K562 (cell line): ENCODE results near the gene OPA3. TPM values are rescaled to one million over a fixed set of nuclear protein-coding genes. Genes with fewer than 3 reads are reported as not detected.

Source experiments
- ARID3A ChIP-seq: IDR thresholded peaks from 2 replicates; pipeline ENCODE4 v1.6.1; 2012; ENCODE audit warnings: low read depth, low read length, improper control_type of control experiment, borderline replicate concordance
- ATF7 ChIP-seq: fragments of 450-650 bp; IDR thresholded peaks from 2 replicates; pipeline ENCODE4 v1.7.1; 2014; ENCODE audit warnings: mild to moderate bottlenecking, moderate library complexity
- CREBBP ChIP-seq: IDR thresholded peaks from one replicate; pipeline ENCODE4 v1.6.1; 2012; ENCODE audit warnings: low read depth, mild to moderate bottlenecking, control low read depth, inconsistent platforms, low read length
- EP300 ChIP-seq: IDR thresholded peaks from 2 replicates; pipeline ENCODE4 v1.6.1; 2012; ENCODE audit warnings: low read length, improper control_type of control experiment
- GATA2 ChIP-seq: sonication (generic); formaldehyde crosslinking; IDR thresholded peaks from 2 replicates; pipeline ENCODE4 v1.4.0; 2020; ENCODE audit warnings: mild to moderate bottlenecking, missing genetic modification reagents
- MEF2A ChIP-seq: IDR thresholded peaks from 2 replicates; pipeline ENCODE4 v1.6.1; 2011; ENCODE audit warnings: low read depth, mild to moderate bottlenecking, low read length, moderate library complexity; ENCODE audit not compliant: control insufficient read depth
- MLX ChIP-seq, 2 experiments: fragments of 450-650 bp in 1 of 2; sonication (generic) in 1 of 2; formaldehyde crosslinking; conservative IDR thresholded peaks; 2 replicates each; pipeline versions ENCODE4 v1.4.0 to v1.8.1; 2020 to 2022; ENCODE audit warnings: mild to moderate bottlenecking in 1 of 2, missing genetic modification reagents in 1 of 2
- MTF1 ChIP-seq: fragments of 250-450 bp; sonication (Bioruptor Pico); IDR thresholded peaks from 2 replicates; pipeline ENCODE4 v1.9.0; 2021; ENCODE audit warnings: moderate library complexity, mild to moderate bottlenecking, inconsistent platforms, borderline replicate concordance
- NFRKB ChIP-seq: fragments of 450-650 bp; IDR thresholded peaks from 2 replicates; pipeline ENCODE4 v1.6.1; 2016; ENCODE audit warnings: low read depth
- PBX2 ChIP-seq, 2 experiments: IDR thresholded peaks in 1 of 2; conservative IDR thresholded peaks in 1 of 2; 2 replicates each; pipeline ENCODE4 v1.6.1; 2016; ENCODE audit warnings: low read depth in 2 of 2, mild to moderate bottlenecking in 1 of 2, missing compliant biosample characterization in 1 of 2, missing genetic modification characterization in 1 of 2, moderate library complexity in 1 of 2
- POLR2H ChIP-seq: IDR thresholded peaks from 2 replicates; pipeline ENCODE4 v1.6.1; 2016; ENCODE audit warnings: missing genetic modification characterization, low read depth, mild to moderate bottlenecking, control low read depth, missing compliant biosample characterization, moderate library complexity
- SETDB1 ChIP-seq: IDR thresholded peaks from one replicate; pipeline ENCODE4 v1.6.1; 2012; ENCODE audit warnings: low read length, control low read depth, inconsistent platforms
- TFE3 ChIP-seq: fragments of 450-650 bp; formaldehyde crosslinking; IDR thresholded peaks from 2 replicates; pipeline ENCODE4 v1.4.0; 2020; ENCODE audit warnings: mild to moderate bottlenecking, mixed read lengths
- TOE1 ChIP-seq, 2 experiments: fragments of 450-650 bp in 1 of 2; sonication (generic) in 1 of 2; formaldehyde crosslinking in 1 of 2; IDR thresholded peaks; 2 replicates each; pipeline versions ENCODE4 v1.7.1 to v1.8.0; 2016 to 2022; ENCODE audit warnings: borderline replicate concordance in 2 of 2, mild to moderate bottlenecking in 2 of 2, antibody characterized with exemption in 1 of 2, inconsistent platforms in 1 of 2, low read depth in 1 of 2, missing genetic modification reagents in 1 of 2, moderate library complexity in 1 of 2
- XRCC5 ChIP-seq: fragments of 200-400 bp; formaldehyde crosslinking; IDR thresholded peaks from 2 replicates; pipeline ENCODE4 v1.6.1; 2017; ENCODE audit warnings: low read depth, mild to moderate bottlenecking, low read length
- ZNF277 ChIP-seq: fragments of 250-450 bp; sonication (Bioruptor Pico); IDR thresholded peaks from 2 replicates; pipeline ENCODE4 v1.8.0; 2022; ENCODE audit warnings: inconsistent platforms, mild to moderate bottlenecking, moderate library complexity, borderline replicate concordance
- ZNF707 ChIP-seq: fragments of 250-450 bp; sonication (Bioruptor Pico); conservative IDR thresholded peaks from 2 replicates; pipeline ENCODE4 v1.8.0; 2022; ENCODE audit warnings: inconsistent platforms, mild to moderate bottlenecking, moderate library complexity
- polyA plus RNA-seq, 8 experiments: library from polyadenylated mRNA; depleted of rRNA in 4 of 8; stranded (reverse) in 5 of 8; unstranded in 3 of 8; fragments of >200 nt; fragmentation: Nextera tagmentation in 2 of 8; fragmentation: Illumina TruSeq in 1 of 8; extraction: Ambion mirVana in 2 of 8; extraction: Trizol in 1 of 8; gene quantifications; 2 replicates each; pipeline versions ENCODE4 v1.2.1 to v1.2.3, GENCODE V29; 2011 to 2014; ENCODE audit warnings: inconsistent platforms in 1 of 8, missing spikeins in 1 of 8
- total RNA-seq, 7 experiments: library from RNA; depleted of rRNA in 6 of 7; stranded (reverse); fragments of >200 nt in 6 of 7; fragmentation: Illumina TruSeq in 2 of 7; extraction: Trizol in 2 of 7; gene quantifications; 2 replicates each; pipeline versions ENCODE4 v1.2.1 to v1.2.3, GENCODE V29; 2011 to 2021; ENCODE audit warnings: low replicate concordance in 1 of 7

OPA3 gene
- total and polyA plus RNA-seq, 9 of the 15 experiments (the other 6 are each of a cell fraction or from before 2014, with no cell fraction given) = 1.4 to 18.8 (median 9.0) TPM

- TF ChIP-seq NFRKB (no peak), TFE3 (peak; percentile 87), XRCC5 (peak; percentile 31; the same call in 1 of the 2 replicates), ZNF707 (CRISPR knock-in tag) (no peak), PBX2 (CRISPR knock-in tag; IDR thresholded peaks at IDR 0.05; ENCODE audit: low read depth) (no peak), PBX2 (tag; conservative IDR thresholded peaks at IDR 0.05; ENCODE audit: low read depth) (no peak), MLX (CRISPR knock-in tag; conservative IDR thresholded peaks at IDR 0.05) (no peak), TOE1 (IDR thresholded peaks at IDR 0.05; ENCODE audit: borderline replicate concordance) (peak; percentile 91), TOE1 (CRISPR knock-in tag; IDR thresholded peaks at IDR 0.05; ENCODE audit: borderline replicate concordance, low read depth) (no peak), EP300 (no peak), SETDB1 (no peak), MEF2A (no peak), ATF7 (no peak; the same call in 1 of the 2 replicates), POLR2H (tag) (no peak), ZNF277 (CRISPR knock-in tag) (no peak), GATA2 (CRISPR knock-in tag) (no peak), ARID3A (no peak), MTF1 (no peak), CREBBP (no peak)
These were observed 6.5 kb upstream of the OPA3 start (continued) for GRCh38 chr19:45591004-45591637.
